Measurements from ENCODE around the gene STC2. TPM values are rescaled to one million over a fixed set of nuclear protein-coding genes. Genes with fewer than 3 reads are reported as not detected.

The STC2 gene
- total and polyA plus RNA-seq, 2 of the 8 experiments (the other 6 are each of a cell fraction or from before 2014, with no cell fraction given): 26.4 to 53.1 TPM

GRCh38 chr5:173307695-173308094 is 20.5 kb downstream of the STC2 start:
- 100% methylated on average over 3 of the region's 3 CpGs; no CpG with 5 or more reads in 1 of the 2 experiments for WGBS, 2 experiments (ENCODE audit: extremely low coverage in 1 of 2, insufficient coverage in 1 of 2, insufficient read length in 1 of 2, insufficient replicate concordance in 2 of 2, low coverage in 1 of 2, low lambda C conversion rate in 2 of 2, missing lambda C conversion rate in 1 of 2)
- H3K9ac ChIP-seq (replicated peaks in 1 of 4; ENCODE audit: extremely low read depth in 1 of 4, low read depth in 3 of 4, low read length in 3 of 4): no peak overlapping the region
- no peak for DNase-seq (ENCODE audit: low read depth in 1 of 2, low spot score in 2 of 2)
- FAIRE-seq: no peak
- H2BK12ac ChIP-seq (ENCODE audit: low read depth, low read length): no peak overlapping the region
- no peaks in the 10 kb centered on the region for H3K36me3 ChIP-seq (ENCODE audit: control insufficient read depth in 2 of 4, insufficient read depth in 4 of 4, low read length in 3 of 4)
- H2BK20ac ChIP-seq (ENCODE audit: low read length): no peak overlapping the region
- H3K4ac ChIP-seq (replicated peaks; ENCODE audit: insufficient read length, low read depth, low read length): no peak overlapping the region
- no peak overlapping the region for H2AFZ ChIP-seq (ENCODE audit: low read length)
- ChIA-PET POLR2A (ENCODE audit: partially characterized antibody) (interaction anchor here (0.8 to 25.8 kb wide), 3 partner anchors 8 to 23 kb away, joined by 3 to 536 read pairs (median 3); no protein-coding TSS in a partner anchor), CTCF (ENCODE audit: partially characterized antibody) (interaction anchor here (4.5 to 5.5 kb wide), 2 partner anchors 13 to 14 kb away, joined by 30 to 31 read pairs; no protein-coding TSS in a partner anchor)
- no peaks in the 10 kb centered on the region for H3K23me2 ChIP-seq (ENCODE audit: low read depth, low read length)
- H3K18ac ChIP-seq (ENCODE audit: extremely low read depth, low read length): no peak overlapping the region
- no peak overlapping the region for H3K14ac ChIP-seq (ENCODE audit: insufficient read length)
- H2BK5ac ChIP-seq (ENCODE audit: low read depth, low read length): no peak overlapping the region
- H3K79me2 ChIP-seq (ENCODE audit: control insufficient read depth in 1 of 2, insufficient read depth in 2 of 2, low read length in 2 of 2): no peaks in the 10 kb centered on the region
- no peak overlapping the region for H2BK120ac ChIP-seq (replicated peaks; ENCODE audit: low read depth, low read length)
- H2AK5ac ChIP-seq (ENCODE audit: low read depth, low read length): no peak overlapping the region
- H4K8ac ChIP-seq (ENCODE audit: extremely low read depth, insufficient read depth, low read length): no peak overlapping the region
- no peak overlapping the region for H3K4me3 ChIP-seq (ENCODE audit: extremely low read depth in 1 of 4, insufficient read depth in 2 of 4, low read depth in 3 of 4, low read length in 4 of 4)
- no peak overlapping the region for H4K91ac ChIP-seq (replicated peaks; ENCODE audit: insufficient read length, low read length)
- peaks cover 11 to 20% (median 12%) of the 10 kb centered on the region in 4 experiments; a peak in 6 of 7 replicates for H3K4me1 ChIP-seq (replicated peaks in 1 of 4; ENCODE audit: control insufficient read depth in 3 of 4, insufficient read depth in 4 of 4, low read length in 3 of 4)
- no peaks in the 10 kb centered on the region for H3K79me1 ChIP-seq (ENCODE audit: low read depth, low read length)
- peaks cover 8 to 12% of the 10 kb centered on the region in 2 experiments; a peak in 3 of 4 replicates for H3K9me3 ChIP-seq (ENCODE audit: insufficient read depth in 2 of 2, low read depth in 1 of 2, low read length in 1 of 2)
- H3K27me3 ChIP-seq (replicated peaks in 1 of 4; ENCODE audit: control insufficient read depth in 3 of 4, extremely low read depth in 1 of 4, insufficient read depth in 3 of 4, low read length in 3 of 4): no peaks in the 10 kb centered on the region; a peak in 3 of 7 replicates
- no peak for TF ChIP-seq SIN3A (conservative IDR thresholded peaks at IDR 0.05 in 1 of 2, IDR thresholded peaks at IDR 0.05 in 1 of 2; ENCODE audit: low read depth in 1 of 2, low read length in 2 of 2)
- no peak for TF ChIP-seq JUN (IDR thresholded peaks at IDR 0.05; ENCODE audit: low read depth, low read length)
- TF ChIP-seq KDM1A (IDR thresholded peaks at IDR 0.05; ENCODE audit: borderline replicate concordance, low read length): no peak
- no peak for TF ChIP-seq KDM4A (IDR thresholded peaks at IDR 0.05; ENCODE audit: low read depth, low read length, severe bottlenecking)
- TF ChIP-seq CREB1 (IDR thresholded peaks at IDR 0.05): no peak
- TF ChIP-seq ASH2L (IDR thresholded peaks at IDR 0.05; ENCODE audit: low read length): no peak
- TF ChIP-seq SP4 (IDR thresholded peaks at IDR 0.05; ENCODE audit: low read length): no peak
- TF ChIP-seq CBX8 (IDR thresholded peaks at IDR 0.05; ENCODE audit: borderline replicate concordance, low read depth, low read length): no peak
- TF ChIP-seq, protein P1, sequence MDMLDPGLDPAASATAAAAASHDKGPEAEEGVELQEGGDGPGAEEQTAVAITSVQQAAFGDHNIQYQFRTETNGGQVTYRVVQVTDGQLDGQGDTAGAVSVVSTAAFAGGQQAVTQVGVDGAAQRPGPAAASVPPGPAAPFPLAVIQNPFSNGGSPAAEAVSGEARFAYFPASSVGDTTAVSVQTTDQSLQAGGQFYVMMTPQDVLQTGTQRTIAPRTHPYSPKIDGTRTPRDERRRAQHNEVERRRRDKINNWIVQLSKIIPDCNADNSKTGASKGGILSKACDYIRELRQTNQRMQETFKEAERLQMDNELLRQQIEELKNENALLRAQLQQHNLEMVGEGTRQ (IDR thresholded peaks at IDR 0.05; ENCODE audit: low read length): no peak
- TF ChIP-seq CHD1 (IDR thresholded peaks at IDR 0.05; ENCODE audit: low read depth, low read length): no peak
- no peak for TF ChIP-seq GTF2F1 (IDR thresholded peaks at IDR 0.05; ENCODE audit: borderline replicate concordance, low read depth, low read length)
- no peak overlapping the region for H3K56ac ChIP-seq (replicated peaks; ENCODE audit: insufficient read length, low read depth, low read length)
- no peak overlapping the region for H2BK15ac ChIP-seq (ENCODE audit: low read length)
- no peaks in the 10 kb centered on the region for H4K20me1 ChIP-seq (replicated peaks in 1 of 2; ENCODE audit: control insufficient read depth in 1 of 2, insufficient read depth in 2 of 2, low read length in 2 of 2)
- no peak overlapping the region for H3K27ac ChIP-seq (ENCODE audit: low read depth, low read length)
- H3K23ac ChIP-seq (ENCODE audit: insufficient read length): no peak overlapping the region
- H4K5ac ChIP-seq (ENCODE audit: insufficient read length, low read depth, low read length): no peak overlapping the region
- H3K4me2 ChIP-seq (ENCODE audit: insufficient read depth in 1 of 2, low read depth in 2 of 2, low read length in 2 of 2): no peak overlapping the region
